B cell (primary cell): ENCODE data around the gene LRP1. TPM values are rescaled to one million over a fixed set of nuclear protein-coding genes. Genes with fewer than 3 reads are reported as not detected.
A peak's percentile ranks its signal among the peaks of the same experiment; 100 is the strongest.

Experiments used
- ATAC-seq: fragments of 200-7000 bp; cut with Tn5 transposase; one replicate; pipeline ENCODE4 v1.10.0; 2021; ENCODE audit warnings: low read depth, mild to moderate bottlenecking, moderate number of reproducible peaks, moderate library complexity
- CTCF ChIA-PET: fragments of 350-600 bp; sonication (Branson Sonifier 250); formaldehyde crosslinking; loops from one replicate; lab custom pipeline; 2021; ENCODE audit warnings: antibody characterized with exemption, inconsistent platforms; lab: Charles Lee
- POLR2A ChIA-PET: fragments of 350-600 bp; sonication (Branson Sonifier 250); formaldehyde crosslinking; loops from one replicate; lab custom pipeline; 2021; ENCODE audit warnings: antibody characterized with exemption; lab: Charles Lee
- DNase-seq: peaks from one replicate; pipeline ENCODE4 v3.0.0; 2013
- H2AFZ ChIP-seq: 2 replicates; pipeline ENCODE4 v1.6.1; 2012; ENCODE audit warnings: mild to moderate bottlenecking, low read depth, low read length; ENCODE audit not compliant: insufficient read depth, poor library complexity, severe bottlenecking
- H3K27ac ChIP-seq, 2 donors: 1 replicate in 1 of 2; 2 replicates in 1 of 2; pipeline ENCODE4 v1.5.1; 2012 to 2013; ENCODE audit warnings: low read length in 2 of 2, mild to moderate bottlenecking in 2 of 2, moderate library complexity in 1 of 2
- H3K27me3 ChIP-seq, 4 experiments: fragments of 200-600 bp in 1 of 4; sonication (generic) in 1 of 4; replicated peaks in 1 of 4; 1 replicate in 2 of 4; 2 replicates in 2 of 4; pipeline versions ENCODE4 v1.6.1 to v1.7.0; 2013 to 2016; ENCODE audit warnings: low read length in 3 of 4, mild to moderate bottlenecking in 2 of 4, mixed read lengths in 1 of 4, moderate library complexity in 1 of 4; ENCODE audit not compliant: insufficient read depth in 4 of 4, control insufficient read depth in 3 of 4; ENCODE audit errors: control extremely low read depth in 1 of 4
- H3K36me3 ChIP-seq, 2 experiments: replicated peaks in 1 of 2; 1 replicate in 1 of 2; 2 replicates in 1 of 2; pipeline versions ENCODE4 v1.6.1 to v1.7.1; 2013; ENCODE audit warnings: low read length in 1 of 2; ENCODE audit not compliant: insufficient read depth in 2 of 2, control insufficient read depth in 1 of 2; ENCODE audit errors: control extremely low read depth in 1 of 2, extremely low read depth in 1 of 2
- H3K4me1 ChIP-seq, 2 donors: fragments of 200-600 bp in 1 of 2; sonication (generic) in 1 of 2; 1 replicate in 1 of 2; 2 replicates in 1 of 2; pipeline versions ENCODE4 v1.5.1 to v1.6.1; 2013 to 2017; ENCODE audit warnings: low read length in 2 of 2; ENCODE audit not compliant: control insufficient read depth in 2 of 2, insufficient read depth in 2 of 2
- H3K4me2 ChIP-seq: replicated peaks from 2 replicates; pipeline ENCODE3; 2012; ENCODE audit warnings: mild to moderate bottlenecking, low read depth, low read length; ENCODE audit not compliant: poor library complexity, severe bottlenecking
- H3K4me3 ChIP-seq, 5 experiments: fragments of 200-600 bp in 1 of 5; sonication (generic) in 1 of 5; 1 replicate in 3 of 5; 2 replicates in 2 of 5; pipeline versions ENCODE4 v1.5.1 to v1.7.0; 2011 to 2016; ENCODE audit warnings: low read length in 4 of 5, mild to moderate bottlenecking in 4 of 5, low read depth in 2 of 5, control low read depth in 1 of 5, moderate library complexity in 1 of 5; ENCODE audit not compliant: insufficient read depth in 1 of 5; ENCODE audit errors: control extremely low read depth in 1 of 5, extremely low read depth in 1 of 5
- H3K79me2 ChIP-seq: fragments of 200-600 bp; sonication (generic); one replicate; pipeline ENCODE4 v1.6.0; 2016; ENCODE audit warnings: low read length; ENCODE audit not compliant: control insufficient read depth, insufficient read depth
- H3K9ac ChIP-seq: fragments of 200-600 bp; sonication (generic); 2 replicates; pipeline ENCODE4 v1.6.1; 2017; ENCODE audit warnings: mild to moderate bottlenecking, low read length, moderate library complexity
- H3K9me3 ChIP-seq, 3 donors: one replicate each; pipeline versions ENCODE4 v1.6.1 to v1.7.1; 2013; ENCODE audit warnings: low read length in 2 of 3; ENCODE audit not compliant: control insufficient read depth in 2 of 3, insufficient read depth in 1 of 3; ENCODE audit errors: control extremely low read depth in 1 of 3
- H4K20me1 ChIP-seq: 2 replicates; pipeline ENCODE4 v1.6.0; 2012; ENCODE audit warnings: mild to moderate bottlenecking, low read length; ENCODE audit not compliant: insufficient read depth, control insufficient read depth, poor library complexity, severe bottlenecking
- H3K27ac Mint-ChIP-seq: one replicate; pipeline ENCODE4 v1.8.0; 2021; ENCODE audit warnings: mixed read lengths
- H3K27me3 Mint-ChIP-seq: one replicate; pipeline ENCODE4 v1.8.0; 2021; ENCODE audit warnings: mixed read lengths
- H3K4me1 Mint-ChIP-seq: one replicate; pipeline ENCODE4 v1.8.0; 2021; ENCODE audit warnings: mixed read lengths
- H3K4me3 Mint-ChIP-seq: one replicate; pipeline ENCODE4 v1.8.0; 2021; ENCODE audit warnings: mixed read lengths
- H3K9me3 Mint-ChIP-seq: one replicate; pipeline ENCODE4 v1.8.0; 2022; ENCODE audit warnings: mixed read lengths; ENCODE audit not compliant: insufficient read depth
- CTCF ChIP-seq: fragments of 200-600 bp; IDR thresholded peaks from one replicate; pipeline ENCODE4 v1.8.0; 2022; ENCODE audit warnings: antibody characterized with exemption, mild to moderate bottlenecking
- EZH2 ChIP-seq: IDR thresholded peaks from 2 replicates; pipeline ENCODE4 v1.6.1; 2012; ENCODE audit warnings: borderline replicate concordance, low read depth, mild to moderate bottlenecking, moderate library complexity, low read length; ENCODE audit not compliant: insufficient read depth, poor library complexity, severe bottlenecking
- WGBS: methylation state at CpG from one replicate; pipeline ENCODE4 v1.1.5; 2013; ENCODE audit warnings: missing lambda C conversion rate; ENCODE audit not compliant: insufficient coverage; 5-methylcytosine and 5-hydroxymethylcytosine counted together
- intact Hi-C: fragments of 100-400 bp; cut with micrococcal nuclease; formaldehyde crosslinking; loops from one replicate; pipeline ENCODE4 v1.10.0; 2022
- polyA plus RNA-seq: library from polyadenylated mRNA; depleted of rRNA; stranded (reverse); fragments of >200 nt; gene quantifications from 2 replicates; pipeline ENCODE4 v1.2.3, GENCODE V29; 2012
- total RNA-seq, 2 donors: library from RNA; stranded (reverse); fragments of 120-200 nt in 1 of 2; gene quantifications; 1 replicate in 1 of 2; 2 replicates in 1 of 2; pipeline versions ENCODE4 v1.2.3 to v1.2.4, GENCODE V29; 2013 to 2022

Gene LRP1
- total and polyA plus RNA-seq, 2 donors (not counting 1 experiment from before 2014, with no cell fraction given) = 2.0 to 4.1 TPM

DNA sequence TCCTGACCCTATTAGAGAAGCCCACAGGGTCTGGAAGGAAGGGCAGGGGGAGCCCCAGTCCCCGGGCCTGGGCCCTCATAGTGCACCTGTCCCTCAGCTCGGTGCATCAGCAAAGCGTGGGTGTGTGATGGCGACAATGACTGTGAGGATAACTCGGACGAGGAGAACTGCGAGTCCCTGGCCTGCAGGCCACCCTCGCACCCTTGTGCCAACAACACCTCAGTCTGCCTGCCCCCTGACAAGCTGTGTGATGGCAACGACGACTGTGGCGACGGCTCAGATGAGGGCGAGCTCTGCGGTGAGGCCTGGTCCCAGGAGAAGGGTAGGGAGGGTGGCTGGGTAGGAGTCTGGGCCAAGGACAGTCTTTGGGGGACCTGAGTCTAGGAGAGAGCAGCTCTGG lies 45.4 kb downstream of the LRP1 start:
- Mint-ChIP-seq H3K4me3 (no peak overlapping the region), H3K27me3 (peaks cover 5% of the 10 kb centered on the region), H3K9me3 (no peaks in the 10 kb centered on the region), H3K4me1 (no peaks in the 10 kb centered on the region), H3K27ac (no peak overlapping the region)
- TF ChIP-seq CTCF (no peak), EZH2 (no peak)
- DNase-seq (no peak), ATAC-seq (no peak)
- H3K27ac ChIP-seq = no peak overlapping the region
- ChIA-PET POLR2A (no interaction called here), CTCF (interaction anchor here (0.8 to 7.7 kb wide), 9 partner anchors 9 to 416 kb away, joined by 3 to 97 read pairs (median 4); partner anchors contain the start of gene LRP1)
- H3K36me3 ChIP-seq = no peaks in the 10 kb centered on the region
- 92% methylated on average over 12 of the region's 14 CpGs for WGBS
- H2AFZ ChIP-seq = no peak overlapping the region
- no peak overlapping the region for H3K4me3 ChIP-seq
- no peaks in the 10 kb centered on the region for H3K79me2 ChIP-seq
- H3K9ac ChIP-seq = no peak overlapping the region
- H3K4me2 ChIP-seq = no peak overlapping the region
- H4K20me1 ChIP-seq = no peaks in the 10 kb centered on the region
- H3K27me3 ChIP-seq = no peaks in the 10 kb centered on the region
- H3K9me3 ChIP-seq = no peaks in the 10 kb centered on the region
- intact Hi-C loops = loop anchor here (2.0 kb wide), 2 partner anchors 49 to 105 kb away; no protein-coding TSS in a partner anchor
- H3K4me1 ChIP-seq = no peaks in the 10 kb centered on the region

- CTCF ChIA-PET = interaction anchor here (0.6 to 7.7 kb wide), 8 partner anchors 10 to 1278 kb away, joined by 3 to 97 read pairs (median 4); partner anchors contain the start of genes LRP1 and STAT6
- Mint-ChIP-seq H3K4me1 (no peaks in the 10 kb centered on the region), H3K27me3 (peaks cover 5% of the 10 kb centered on the region), H3K4me3 (no peak overlapping the region), H3K27ac (no peak overlapping the region), H3K9me3 (no peaks in the 10 kb centered on the region)
- Histone ChIP-seq H3K4me1 (no peaks in the 10 kb centered on the region), H3K4me3 (no peak overlapping the region), H2AFZ (no peak overlapping the region), H3K9me3 (no peaks in the 10 kb centered on the region), H3K36me3 (no peaks in the 10 kb centered on the region), H4K20me1 (no peaks in the 10 kb centered on the region), H3K27ac (no peak overlapping the region), H3K79me2 (no peaks in the 10 kb centered on the region), H3K27me3 (no peaks in the 10 kb centered on the region), H3K9ac (no peak overlapping the region), H3K4me2 (no peak overlapping the region)
- intact Hi-C loops = no loop called here
- no peak for ATAC-seq
- TF ChIP-seq EZH2 = no peak
- peak; percentile 49 for TF ChIP-seq CTCF
- POLR2A ChIA-PET = no interaction called here
- 81% methylated on average over 27 of the region's 29 CpGs for WGBS
- peak; percentile 36 for DNase-seq
Observed at GRCh38 chr12:57175428-57176138, 47.3 kb downstream of the LRP1 start.
